GM08714 (cell line): ENCODE measurements around the gene TLE3.

Experiments
- H3K4me3 ChIP-seq: fragments of 200-500 bp; sonication (Bioruptor generic); 2 replicates; pipeline ENCODE4 v1.5.1; 2014; ENCODE audit warnings: mild to moderate bottlenecking, low read length, inconsistent platforms
- ZNF274 ChIP-seq: IDR thresholded peaks from 2 replicates; pipeline ENCODE4 v1.6.1; 2012; ENCODE audit warnings: mild to moderate bottlenecking, low read depth, low read length

TLE3 gene

GRCh38 chr15:70050441-70050840 lies 47.3 kb downstream of the TLE3 start:
- TF ChIP-seq ZNF274, result no peak
- no peak overlapping the region for H3K4me3 ChIP-seq

DNA sequence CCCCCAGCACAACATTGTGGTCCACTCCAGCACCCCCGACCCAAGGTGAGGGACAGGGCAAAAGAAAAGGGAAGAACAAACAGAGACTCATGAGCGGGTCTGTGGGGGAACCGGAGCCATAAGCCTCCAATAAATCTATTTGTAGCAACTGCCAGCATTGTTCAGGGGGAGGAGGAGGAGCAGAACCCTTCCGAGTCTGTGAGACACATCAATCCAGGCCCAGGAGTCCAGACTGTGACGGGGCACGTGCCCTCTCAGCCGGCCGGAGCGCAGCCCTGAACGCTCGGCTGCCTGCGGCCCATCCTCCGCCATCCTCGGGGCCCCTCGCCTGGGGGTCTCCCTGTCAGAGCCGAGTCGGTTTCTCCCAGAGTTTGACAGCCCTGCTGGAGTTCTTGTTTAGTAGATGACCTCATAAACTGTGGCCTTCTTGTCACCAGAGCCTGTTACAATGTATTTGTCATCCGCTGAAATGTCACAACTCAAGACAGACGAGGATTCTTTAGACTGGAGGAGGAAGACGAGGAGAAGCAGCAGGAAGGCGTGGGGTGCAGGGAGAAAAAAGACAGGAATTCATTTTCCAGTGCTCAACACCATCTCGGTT lies 47.9 kb downstream of the TLE3 start:
- H3K4me3 ChIP-seq, result no peak overlapping the region
- no peak for TF ChIP-seq ZNF274

GRCh38 chr15:70048578-70049514 lies 48.9 kb downstream of the TLE3 start:
- H3K4me3 ChIP-seq, result no peak overlapping the region
- no peak for TF ChIP-seq ZNF274

DNA sequence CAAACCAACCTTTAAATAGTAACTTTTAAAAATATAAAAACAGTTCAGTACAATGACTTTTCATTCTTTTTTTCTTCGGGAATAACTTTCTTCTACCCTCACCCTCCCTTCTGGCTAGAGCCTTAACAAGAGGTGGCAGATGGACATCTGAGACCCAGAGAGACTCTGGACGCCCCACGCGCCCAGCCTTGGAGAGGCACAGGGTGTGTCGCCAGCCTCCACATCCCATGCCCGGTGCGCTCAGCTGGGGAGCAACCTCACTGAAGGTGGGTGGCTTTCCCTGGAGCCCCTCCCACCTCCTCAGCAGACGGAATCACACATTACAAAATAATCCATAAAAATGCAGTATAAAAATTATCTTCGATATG lies 49.5 kb downstream of the TLE3 start:
- no peak overlapping the region for H3K4me3 ChIP-seq
- no peak for TF ChIP-seq ZNF274

DNA sequence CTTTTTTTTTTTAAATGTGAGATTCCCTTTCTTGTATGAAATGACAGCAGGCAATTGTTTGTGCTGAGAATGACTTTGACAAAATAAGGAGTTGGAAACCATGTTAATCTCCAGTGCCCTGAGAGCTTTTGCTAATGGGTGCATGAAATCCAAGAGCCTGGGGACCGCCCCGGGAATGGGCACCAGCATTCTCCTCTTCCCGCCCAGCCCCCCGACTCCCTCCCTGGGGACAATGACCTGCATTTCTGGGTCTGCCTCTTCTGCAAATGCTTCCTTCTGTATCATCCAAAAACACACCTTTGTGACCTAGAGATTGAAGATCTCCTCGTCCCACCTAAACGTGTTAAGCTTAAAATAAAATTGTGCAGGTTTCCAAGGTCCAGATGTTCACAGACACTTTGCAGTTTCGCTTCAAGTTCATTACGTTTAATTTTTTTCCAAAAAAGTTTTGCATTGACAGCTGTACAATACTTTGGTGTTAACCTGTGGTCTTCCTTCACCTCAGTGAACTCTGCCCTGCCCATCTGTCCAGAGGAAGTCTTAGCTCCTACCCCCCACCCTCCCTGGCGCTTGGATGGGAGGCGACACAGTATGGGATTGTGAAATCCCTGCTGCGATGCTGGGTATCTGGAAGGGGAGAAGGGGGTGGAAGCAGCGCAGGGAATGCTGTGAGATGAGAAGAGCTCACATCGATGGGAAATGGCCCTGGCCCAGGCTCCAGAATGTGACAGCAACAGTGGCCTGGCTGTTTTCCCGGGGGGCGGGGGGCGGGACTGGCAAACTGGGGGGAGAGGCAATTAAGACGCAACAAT lies 50.1 kb downstream of the TLE3 start:
- TF ChIP-seq ZNF274, result no peak
- H3K4me3 ChIP-seq, result no peak overlapping the region

- TF ChIP-seq ZNF274, result no peak
- H3K4me3 ChIP-seq, result no peak overlapping the region
Observed at GRCh38 chr15:70046679-70047369, 50.9 kb downstream of the TLE3 start.

DNA sequence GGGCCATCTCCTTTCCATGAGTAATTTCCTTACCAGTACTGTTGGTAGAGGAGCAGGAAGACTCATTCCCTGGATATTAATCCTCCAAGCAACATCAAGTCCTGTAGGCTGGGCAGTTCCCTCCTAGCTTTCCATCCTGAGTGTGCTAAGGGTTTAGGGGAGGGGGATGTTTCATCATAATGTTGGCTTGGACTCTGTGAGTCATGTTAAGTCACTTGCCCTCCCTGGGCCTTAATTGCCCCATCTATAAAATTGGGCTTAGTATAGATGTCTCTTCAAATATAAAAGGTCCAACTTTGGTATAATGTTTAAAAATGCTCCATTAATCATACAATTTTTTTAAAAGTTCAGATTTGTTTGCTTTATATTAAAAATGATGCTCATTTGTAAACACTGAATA lies 52.7 kb downstream of the TLE3 start:
- TF ChIP-seq ZNF274, result no peak
- no peak overlapping the region for H3K4me3 ChIP-seq

DNA sequence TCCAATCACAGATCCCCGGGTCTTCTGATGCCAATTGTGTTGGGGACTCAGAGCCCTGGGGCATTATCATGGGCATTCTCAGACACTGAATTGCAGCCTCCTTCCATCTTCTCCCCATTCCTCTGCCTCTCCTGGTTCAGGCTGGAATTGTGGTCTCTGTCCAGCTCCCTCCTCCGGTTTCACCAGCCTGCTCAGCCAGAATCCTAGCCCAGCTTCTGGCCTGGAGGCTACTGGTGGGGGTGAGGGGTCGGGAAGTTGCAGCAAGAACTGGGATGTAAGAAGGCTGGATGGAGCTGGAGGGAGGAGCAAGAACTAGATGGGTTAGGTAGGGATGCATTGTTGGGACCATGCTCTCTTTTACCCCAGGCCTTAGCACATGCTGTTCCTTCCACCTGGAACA lies 53.5 kb downstream of the TLE3 start:
- no peak overlapping the region for H3K4me3 ChIP-seq
- TF ChIP-seq ZNF274, result no peak

DNA sequence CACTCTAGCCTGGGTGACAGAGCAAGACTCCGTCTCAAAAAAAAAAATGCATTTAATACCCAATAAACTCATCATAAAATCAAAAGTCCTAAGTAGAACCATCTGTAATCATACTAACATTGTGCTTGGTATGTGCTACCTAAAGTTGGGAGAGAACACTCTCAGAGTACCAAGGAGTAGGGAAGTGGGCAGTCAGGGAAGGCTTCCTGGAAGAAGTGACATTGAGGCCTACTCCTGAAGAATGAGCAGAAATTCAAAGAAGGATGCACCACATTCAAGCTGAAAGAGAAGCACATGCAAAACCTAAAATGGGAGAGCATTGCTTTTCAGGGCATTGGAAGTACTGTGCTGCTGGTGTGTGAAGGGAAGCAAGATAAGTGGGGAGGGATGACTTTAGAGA lies 54.1 kb downstream of the TLE3 start:
- no peak for TF ChIP-seq ZNF274
- no peak overlapping the region for H3K4me3 ChIP-seq

DNA sequence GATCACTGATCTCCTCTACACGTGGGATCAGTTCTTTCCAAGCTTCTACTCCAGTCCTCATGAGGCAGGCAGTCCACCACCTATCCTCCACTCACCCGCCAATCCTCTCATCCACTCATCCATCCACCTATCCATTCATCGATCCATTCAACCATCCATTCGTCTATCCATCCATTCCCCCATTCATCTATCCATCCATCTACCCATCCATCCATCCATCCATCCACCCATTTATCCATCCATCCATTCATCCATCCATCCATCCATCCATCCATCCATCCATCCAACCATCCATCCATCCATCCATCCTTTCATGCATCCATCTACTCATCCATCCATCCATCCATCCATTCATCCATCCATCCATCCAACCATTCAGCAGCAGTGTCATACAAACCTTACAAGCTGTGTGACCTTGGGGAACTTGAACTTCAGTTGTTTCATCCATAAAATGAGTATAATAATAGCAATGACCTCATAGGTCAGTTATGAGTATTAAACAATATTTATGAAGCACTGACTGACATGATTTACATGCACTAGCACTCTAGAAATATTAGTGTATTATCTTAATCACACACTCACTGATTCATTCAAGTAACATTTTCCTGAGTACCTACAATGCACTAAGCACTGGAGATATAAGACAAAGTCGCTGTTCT lies 55.0 kb downstream of the TLE3 start:
- TF ChIP-seq ZNF274, result no peak

DNA sequence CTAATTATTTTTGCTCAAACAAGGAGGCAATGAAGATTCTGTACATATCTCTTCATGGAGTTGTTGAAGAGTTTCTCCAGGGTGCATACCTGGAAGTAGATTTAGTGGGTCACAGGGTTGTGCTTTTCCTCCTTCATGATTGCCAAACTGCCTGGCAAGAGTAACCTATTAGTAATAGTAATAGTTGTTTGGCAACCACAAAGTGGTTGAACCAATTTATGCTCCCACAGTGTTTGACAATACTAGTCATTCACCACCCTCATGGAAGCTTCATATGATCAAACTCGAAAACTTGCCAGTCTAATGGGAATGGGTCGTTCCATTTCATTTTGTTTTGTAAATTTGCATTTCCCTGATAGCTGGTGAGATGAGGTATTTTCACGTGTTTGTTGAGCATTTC lies 57.8 kb downstream of the TLE3 start:
- TF ChIP-seq ZNF274, result no peak
- H3K4me3 ChIP-seq, result no peak overlapping the region

More for the DNA sequence above, 55.0 kb downstream of the TLE3 start:
- no peak overlapping the region for H3K4me3 ChIP-seq

GRCh38 chr15:70038730-70039392 lies 58.9 kb downstream of the TLE3 start:
- TF ChIP-seq ZNF274, result no peak

GRCh38 chr15:70037292-70037640 lies 60.5 kb downstream of the TLE3 start:
- TF ChIP-seq ZNF274, result no peak
- no peak overlapping the region; the same call in 1 of the 2 replicates for H3K4me3 ChIP-seq

More at GRCh38 chr15:70038730-70039392, 58.9 kb downstream of the TLE3 start:
- H3K4me3 ChIP-seq, result no peak overlapping the region
